NCI-H1930 (cell line): ENCODE data around the gene UQCRHL.
"Not testable (repeated sequence)": the region's sequence is repeated elsewhere in the genome, so short reads cannot be mapped to it uniquely, and the experiment has no call there.

ENCODE experiments used
- DNase-seq, 2 experiments: peaks; one replicate each; lab custom pipeline; 2025; lab: John Stamatoyannopoulos, UW

Gene UQCRHL

GRCh38 chr1:15807549-15807948 lies at the start of gene UQCRHL:
TSS of gene UQCRHL (minus strand) at chr1:15807649. CDS start at chr1:15807649, 0 bp downstream.
- DNase-seq, result not testable (repeated sequence)

GRCh38 chr1:15856888-15857287 lies 49.4 kb upstream of the UQCRHL start:
- DNase-seq, result no peak

- DNase-seq, result no peak
These were observed 45.4 kb upstream of the UQCRHL start for GRCh38 chr1:15852828-15853302.

GRCh38 chr1:15852036-15852827 lies 44.8 kb upstream of the UQCRHL start:
- no peak for DNase-seq

- no peak for DNase-seq
These were observed 44.0 kb upstream of the UQCRHL start for GRCh38 chr1:15851210-15852035.

- DNase-seq, result peak in 1 of 2 experiments; percentile 21
These were observed 43.1 kb upstream of the UQCRHL start for GRCh38 chr1:15850471-15851001.

- DNase-seq, result peak; percentile 48 to 64
These were observed 42.4 kb upstream of the UQCRHL start for GRCh38 chr1:15849775-15850324.

- DNase-seq, result peak; percentile 76 to 82
These were observed 41.7 kb upstream of the UQCRHL start for GRCh38 chr1:15848929-15849774.

- DNase-seq, result no peak
These were observed 40.9 kb upstream of the UQCRHL start for GRCh38 chr1:15848143-15848928.

GRCh38 chr1:15847893-15848142 lies 40.4 kb upstream of the UQCRHL start:
- DNase-seq, result no peak

GRCh38 chr1:15847100-15847892 lies 39.8 kb upstream of the UQCRHL start, which contains the start of gene SPEN:
TSS of gene SPEN (plus strand) at chr1:15847707. CDS start at chr1:15848068, 361 bp downstream.
- peak; percentile 95 to 97 for DNase-seq

GRCh38 chr1:15846056-15846455 lies 38.6 kb upstream of the UQCRHL start:
- DNase-seq, result not testable (repeated sequence)

GRCh38 chr1:15843826-15844572 lies 36.5 kb upstream of the UQCRHL start:
- no peak for DNase-seq

- no peak for DNase-seq
These were observed 31.3 kb upstream of the UQCRHL start for GRCh38 chr1:15838721-15839120.

- DNase-seq, result no peak
These were observed 30.5 kb upstream of the UQCRHL start for GRCh38 chr1:15837931-15838330.

GRCh38 chr1:15836772-15837669 lies 29.6 kb upstream of the UQCRHL start:
- no peak for DNase-seq

GRCh38 chr1:15836511-15836771 lies 29.0 kb upstream of the UQCRHL start:
- not testable (repeated sequence) for DNase-seq

- peak; percentile 98 to 100 for DNase-seq
These were observed 28.5 kb upstream of the UQCRHL start for GRCh38 chr1:15835741-15836510.
